GM06990 (cell line): Measurements from ENCODE around the gene EXOSC10.
A peak's percentile ranks its signal among the peaks of the same experiment; 100 is the strongest.
"Not testable (repeated sequence)": the region's sequence is repeated elsewhere in the genome, so short reads cannot be mapped to it uniquely, and the experiment has no call there.

Source experiments
- DNase-seq: peaks from one replicate; pipeline ENCODE4 v3.0.0-alpha.2; 2011; ENCODE audit not compliant: insufficient read length; ENCODE audit errors: extremely low read depth
- H3K27me3 ChIP-seq: replicated peaks from 2 replicates; pipeline ENCODE4 v1.6.0; 2011; ENCODE audit warnings: low read length; ENCODE audit not compliant: control insufficient read depth, insufficient read depth
- H3K36me3 ChIP-seq: 2 replicates; pipeline ENCODE4 v1.5.1; 2011; ENCODE audit warnings: low read length; ENCODE audit not compliant: control insufficient read depth, insufficient read depth
- H3K4me3 ChIP-seq: replicated peaks from 2 replicates; pipeline ENCODE4 v1.5.1; 2011; ENCODE audit warnings: low read depth, mild to moderate bottlenecking, control low read depth, low read length
- CTCF ChIP-seq: IDR thresholded peaks from 2 replicates; pipeline ENCODE4 v1.5.1; 2011; ENCODE audit warnings: low read length, control low read depth, mild to moderate bottlenecking, inconsistent platforms; ENCODE audit not compliant: insufficient read depth, poor library complexity, severe bottlenecking

Gene EXOSC10

GRCh38 chr1:11054181-11054580 lies 45.5 kb downstream of the EXOSC10 start:
- Histone ChIP-seq H3K4me3 (no peak overlapping the region), H3K27me3 (no peaks in the 10 kb centered on the region), H3K36me3 (peaks cover 19% of the 10 kb centered on the region)
- no peak for DNase-seq
- TF ChIP-seq CTCF: no peak

GRCh38 chr1:11053758-11054137 lies 45.9 kb downstream of the EXOSC10 start:
- no peak for DNase-seq

GRCh38 chr1:11052839-11053757 lies 46.6 kb downstream of the EXOSC10 start:
- no peaks in the 10 kb centered on the region for H3K27me3 ChIP-seq
- peak; percentile 15 for TF ChIP-seq CTCF
- DNase-seq: no peak

More at GRCh38 chr1:11053758-11054137, 45.9 kb downstream of the EXOSC10 start:
- TF ChIP-seq CTCF: no peak
- H3K36me3 ChIP-seq: peaks cover 19% of the 10 kb centered on the region
- H3K27me3 ChIP-seq: no peaks in the 10 kb centered on the region
- no peak overlapping the region for H3K4me3 ChIP-seq

GRCh38 chr1:11051781-11052511 lies 47.7 kb downstream of the EXOSC10 start:
- no peak for TF ChIP-seq CTCF
- H3K27me3 ChIP-seq: no peaks in the 10 kb centered on the region
- no peak for DNase-seq
- H3K4me3 ChIP-seq: no peak overlapping the region
- peaks cover 16% of the 10 kb centered on the region for H3K36me3 ChIP-seq

More at GRCh38 chr1:11052839-11053757, 46.6 kb downstream of the EXOSC10 start:
- Histone ChIP-seq H3K4me3 (no peak overlapping the region), H3K36me3 (peaks cover 19% of the 10 kb centered on the region)

- not testable (repeated sequence) for H3K36me3 ChIP-seq, DNase-seq, H3K4me3 ChIP-seq
Measured at GRCh38 chr1:11051121-11051520, 48.5 kb downstream of the EXOSC10 start.

GRCh38 chr1:11046625-11047365 lies 52.9 kb downstream of the EXOSC10 start, which contains the start of gene MASP2:
Gene MASP2, minus strand, starts transcription at chr1:11047239. Its CDS starts 32 bp downstream, at chr1:11047207.
- H3K36me3 ChIP-seq: no peaks in the 10 kb centered on the region
- no peak for TF ChIP-seq CTCF
- no peaks in the 10 kb centered on the region for H3K27me3 ChIP-seq
- DNase-seq: no peak
- H3K4me3 ChIP-seq: no peak within 1 kb of the TSS

More at GRCh38 chr1:11051121-11051520, 48.5 kb downstream of the EXOSC10 start:
- H3K27me3 ChIP-seq: not testable (repeated sequence)
